Activated CD8-positive, alpha-beta T cell treated with anti-CD3 and anti-CD28 coated beads for 36 hours (primary cell): ENCODE data around the gene CDH10. TPM values are rescaled to one million over a fixed set of nuclear protein-coding genes. Genes with fewer than 3 reads are reported as not detected.

Source experiments
- ATAC-seq: fragments of 200-7000 bp; cut with Tn5 transposase; one replicate; pipeline ENCODE4 v1.10.0; 2021; ENCODE audit warnings: mild to moderate bottlenecking, moderate library complexity
- CTCF ChIA-PET: fragments of 350-600 bp; sonication (Branson Sonifier 250); formaldehyde crosslinking; loops from one replicate; lab custom pipeline; 2021; ENCODE audit warnings: antibody characterized with exemption; lab: Charles Lee
- POLR2A ChIA-PET: fragments of 350-600 bp; sonication (Branson Sonifier 250); formaldehyde crosslinking; loops from one replicate; lab custom pipeline; 2021; ENCODE audit warnings: antibody characterized with exemption; lab: Charles Lee
- DNase-seq: peaks from one replicate; pipeline ENCODE4 v3.0.0-alpha.2; 2020
- H3K27ac Mint-ChIP-seq: one replicate; pipeline ENCODE4 v1.8.0; 2021; ENCODE audit warnings: mild to moderate bottlenecking, mixed read lengths
- H3K27me3 Mint-ChIP-seq: one replicate; pipeline ENCODE4 v1.8.0; 2021; ENCODE audit warnings: mixed read lengths
- H3K36me3 Mint-ChIP-seq: one replicate; pipeline ENCODE4 v1.8.0; 2021; ENCODE audit warnings: low read depth, mixed read lengths
- H3K4me1 Mint-ChIP-seq: one replicate; pipeline ENCODE4 v1.8.0; 2021; ENCODE audit warnings: low read depth, mixed read lengths
- H3K4me3 Mint-ChIP-seq: one replicate; pipeline ENCODE4 v1.8.0; 2021; ENCODE audit warnings: mild to moderate bottlenecking, moderate library complexity, mixed read lengths
- H3K9me3 Mint-ChIP-seq: one replicate; pipeline ENCODE4 v1.8.0; 2021; ENCODE audit warnings: mixed read lengths
- CTCF ChIP-seq: fragments of 200-600 bp; IDR thresholded peaks from one replicate; pipeline ENCODE4 v1.8.0; 2022; ENCODE audit warnings: antibody characterized with exemption, mild to moderate bottlenecking
- intact Hi-C: fragments of 100-400 bp; cut with micrococcal nuclease; formaldehyde crosslinking; loops from one replicate; pipeline ENCODE4 v1.10.0; 2022
- total RNA-seq, 2 experiments: library from RNA; stranded (reverse); gene quantifications; one replicate each; pipeline ENCODE4 v1.2.3, GENCODE V29; 2021

CDH10 gene
- total RNA-seq, 2 experiments from 2014 or later = not detected

GRCh38 chr5:24439465-24439864 is 205.3 kb downstream of the CDH10 start:
- no peaks in the 10 kb centered on the region for H3K36me3 Mint-ChIP-seq
- H3K4me1 Mint-ChIP-seq = no peaks in the 10 kb centered on the region

More at GRCh38 chr5:24439465-24439864, 205.3 kb downstream of the CDH10 start:
- Mint-ChIP-seq H3K27ac (no peak overlapping the region), H3K4me3 (no peak overlapping the region), H3K9me3 (peaks cover 16% of the 10 kb centered on the region), H3K27me3 (no peaks in the 10 kb centered on the region)
- ChIA-PET CTCF (no interaction called here), POLR2A (no interaction called here)
- intact Hi-C loops = no loop called here
- DNase-seq = no peak
- no peak for ATAC-seq
- TF ChIP-seq CTCF = no peak
